ENCODE data around the gene TEKT1.
A peak's percentile ranks its signal among the peaks of the same experiment; 100 is the strongest.
"Not testable (repeated sequence)": the region's sequence is repeated elsewhere in the genome, so short reads cannot be mapped to it uniquely, and the experiment has no call there.

TEKT1 gene

GRCh38 chr17:6796887-6797490 is 34.5 kb downstream of the TEKT1 start:
- Mint-ChIP-seq H3K9me3 (no peaks in the 10 kb centered on the region), H3K4me1 (no peaks in the 10 kb centered on the region), H3K27ac (no peak overlapping the region), H3K27me3 (peaks cover 14% of the 10 kb centered on the region), H3K4me3 (no peak overlapping the region), H3K36me3 (ENCODE audit: low read depth) (no peaks in the 10 kb centered on the region)
- DNase-seq (no peak), ATAC-seq (no peak)

- H3K9me3 Mint-ChIP-seq, result no peaks in the 10 kb centered on the region
- H3K27ac Mint-ChIP-seq, result no peak overlapping the region
Observed at GRCh38 chr17:6796017-6796886, 35.3 kb downstream of the TEKT1 start.

GRCh38 chr17:6793748-6794493 is 37.6 kb downstream of the TEKT1 start:
- no peaks in the 10 kb centered on the region for H3K4me1 Mint-ChIP-seq
- DNase-seq (no peak), ATAC-seq (no peak)
- no peak overlapping the region for H3K27ac Mint-ChIP-seq
- H3K36me3 Mint-ChIP-seq (ENCODE audit: low read depth), result no peaks in the 10 kb centered on the region
- H3K9me3 Mint-ChIP-seq, result no peaks in the 10 kb centered on the region
- no peak overlapping the region for H3K4me3 Mint-ChIP-seq
- peaks cover 24% of the 10 kb centered on the region for H3K27me3 Mint-ChIP-seq

More at GRCh38 chr17:6796017-6796886, 35.3 kb downstream of the TEKT1 start:
- Mint-ChIP-seq H3K36me3 (ENCODE audit: low read depth) (no peaks in the 10 kb centered on the region), H3K4me1 (no peaks in the 10 kb centered on the region), H3K27me3 (peaks cover 14% of the 10 kb centered on the region), H3K4me3 (no peak overlapping the region)
- DNase-seq (no peak), ATAC-seq (no peak)

- Mint-ChIP-seq H3K4me3 (no peak overlapping the region), H3K36me3 (ENCODE audit: low read depth) (peaks cover 2% of the 10 kb centered on the region), H3K9me3 (peaks cover 13% of the 10 kb centered on the region), H3K4me1 (no peaks in the 10 kb centered on the region), H3K27ac (no peak overlapping the region), H3K27me3 (peaks cover 58% of the 10 kb centered on the region)
- no peak for ATAC-seq
- DNase-seq, result no peak
Observed at GRCh38 chr17:6789146-6789545, 42.4 kb downstream of the TEKT1 start.

DNA sequence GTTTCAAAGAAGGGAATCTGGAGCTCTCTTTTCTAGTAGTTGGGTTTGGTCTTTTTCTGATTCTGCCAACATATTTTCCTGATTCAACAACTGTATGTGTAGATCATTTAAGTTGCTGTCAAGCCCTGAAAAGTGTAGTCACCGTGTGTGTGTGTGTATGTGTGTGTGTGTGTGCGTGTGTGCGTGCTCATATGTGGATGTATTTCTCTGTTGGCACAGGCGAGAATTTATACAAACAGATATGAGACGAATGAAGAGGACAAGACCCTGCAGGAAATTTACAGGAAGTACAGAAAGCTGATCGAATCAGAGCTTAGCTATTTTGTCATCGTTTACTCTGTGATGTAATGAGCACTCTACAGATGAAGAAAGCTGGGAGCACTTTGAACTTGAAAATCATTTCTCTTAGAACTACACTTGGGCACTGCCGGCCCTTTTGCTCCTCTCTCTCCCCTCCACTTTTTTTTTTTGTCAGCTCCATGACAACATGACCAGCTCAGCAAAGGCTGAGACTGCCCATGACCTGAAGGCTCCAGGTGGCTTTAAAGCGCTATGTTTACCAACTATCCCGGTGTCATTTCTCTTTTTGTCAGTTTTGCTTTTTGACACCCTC is 44.3 kb downstream of the TEKT1 start:
- Mint-ChIP-seq H3K4me3 (no peak overlapping the region), H3K4me1 (no peaks in the 10 kb centered on the region), H3K9me3 (peaks cover 28% of the 10 kb centered on the region), H3K27me3 (peaks cover 66% of the 10 kb centered on the region), H3K27ac (no peak overlapping the region), H3K36me3 (ENCODE audit: low read depth) (peaks cover 4% of the 10 kb centered on the region)
- no peak for DNase-seq
- no peak for ATAC-seq

DNA sequence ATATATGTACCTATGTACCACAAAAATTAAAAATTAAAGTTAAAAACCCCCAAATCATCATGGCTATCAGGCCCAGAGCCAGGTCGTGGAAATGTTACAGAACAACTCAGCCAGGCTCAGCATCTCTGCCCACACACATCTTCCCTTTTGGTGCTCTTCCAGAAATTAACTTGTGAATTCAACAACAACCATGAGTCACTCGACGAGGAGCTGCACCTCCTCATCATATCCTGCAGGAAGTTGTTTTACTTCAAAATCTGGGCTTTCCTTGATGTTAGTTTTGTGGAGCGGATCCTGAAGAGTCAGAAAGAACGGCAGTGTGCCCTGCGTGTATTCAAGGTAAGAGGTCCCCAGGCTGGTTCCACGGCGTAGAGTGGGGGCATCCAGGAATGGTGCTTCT is 44.9 kb downstream of the TEKT1 start:
- Mint-ChIP-seq H3K9me3 (peaks cover 28% of the 10 kb centered on the region), H3K4me3 (no peak overlapping the region), H3K36me3 (ENCODE audit: low read depth) (peaks cover 4% of the 10 kb centered on the region), H3K27me3 (peaks cover 69% of the 10 kb centered on the region), H3K27ac (no peak overlapping the region), H3K4me1 (no peaks in the 10 kb centered on the region)
- no peak for ATAC-seq
- no peak for DNase-seq

DNA sequence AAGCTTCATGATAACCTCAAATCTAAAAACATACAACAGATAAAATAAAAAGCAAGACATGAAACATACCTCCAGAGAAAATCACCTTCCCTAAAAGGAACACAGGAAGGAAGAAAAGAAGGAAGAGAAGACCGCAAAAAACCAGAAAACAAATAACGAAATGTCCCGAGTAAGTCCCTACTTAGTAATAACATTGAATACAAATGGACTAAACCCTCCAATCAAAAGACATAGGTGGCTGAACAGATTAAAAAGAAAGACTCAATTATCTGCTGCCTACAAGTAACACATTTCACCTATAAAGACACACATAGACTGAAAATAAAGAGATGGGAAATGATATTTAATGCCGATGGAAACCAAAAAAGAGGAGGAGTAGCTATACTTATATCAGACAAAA is 49.3 kb downstream of the TEKT1 start:
- ATAC-seq (no peak), DNase-seq (no peak)
- no peak overlapping the region for H3K27ac Mint-ChIP-seq
- H3K36me3 Mint-ChIP-seq (ENCODE audit: low read depth), result peaks cover 4% of the 10 kb centered on the region
- H3K27me3 Mint-ChIP-seq, result peaks cover 76% of the 10 kb centered on the region
- peaks cover 2% of the 10 kb centered on the region for H3K4me1 Mint-ChIP-seq
- peaks cover 28% of the 10 kb centered on the region for H3K9me3 Mint-ChIP-seq
- no peak overlapping the region for H3K4me3 Mint-ChIP-seq

DNA sequence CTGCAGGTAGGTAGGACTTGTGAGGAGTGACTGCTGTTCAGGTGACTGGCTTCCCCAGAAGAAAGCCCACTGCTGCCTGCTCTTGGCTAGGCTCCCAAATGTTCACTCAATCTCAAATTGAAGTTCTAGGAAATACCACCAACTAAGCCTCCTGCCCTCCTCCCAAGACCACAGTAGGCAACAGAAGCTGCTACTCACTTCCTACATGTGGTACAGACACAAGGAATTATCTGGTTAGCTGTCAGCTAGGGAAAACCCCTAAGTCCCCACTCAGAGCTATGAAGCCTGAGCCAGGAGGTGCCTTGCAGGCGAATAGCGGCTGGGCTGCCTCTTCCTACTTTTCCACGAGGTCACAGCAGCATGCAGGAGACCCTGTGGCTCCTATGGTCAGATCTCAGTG is 50.6 kb downstream of the TEKT1 start:
- no peak overlapping the region for H3K27ac Mint-ChIP-seq
- H3K9me3 Mint-ChIP-seq, result peaks cover 24% of the 10 kb centered on the region
- DNase-seq, result no peak
- H3K4me3 Mint-ChIP-seq, result no peak overlapping the region
- peaks cover 2% of the 10 kb centered on the region for H3K36me3 Mint-ChIP-seq (ENCODE audit: low read depth)
- peaks cover 70% of the 10 kb centered on the region for H3K27me3 Mint-ChIP-seq
- ATAC-seq, result peak; percentile 84
- peaks cover 4% of the 10 kb centered on the region for H3K4me1 Mint-ChIP-seq

- peaks cover 16% of the 10 kb centered on the region for H3K9me3 Mint-ChIP-seq
- H3K36me3 Mint-ChIP-seq (ENCODE audit: low read depth), result peaks cover 2% of the 10 kb centered on the region
- ATAC-seq, result no peak
- no peak for DNase-seq
- H3K4me3 Mint-ChIP-seq, result no peak overlapping the region
- peaks cover 4% of the 10 kb centered on the region for H3K4me1 Mint-ChIP-seq
- peaks cover 67% of the 10 kb centered on the region for H3K27me3 Mint-ChIP-seq
- no peak overlapping the region for H3K27ac Mint-ChIP-seq
Observed at GRCh38 chr17:6780001-6780400, 51.5 kb downstream of the TEKT1 start.

DNA sequence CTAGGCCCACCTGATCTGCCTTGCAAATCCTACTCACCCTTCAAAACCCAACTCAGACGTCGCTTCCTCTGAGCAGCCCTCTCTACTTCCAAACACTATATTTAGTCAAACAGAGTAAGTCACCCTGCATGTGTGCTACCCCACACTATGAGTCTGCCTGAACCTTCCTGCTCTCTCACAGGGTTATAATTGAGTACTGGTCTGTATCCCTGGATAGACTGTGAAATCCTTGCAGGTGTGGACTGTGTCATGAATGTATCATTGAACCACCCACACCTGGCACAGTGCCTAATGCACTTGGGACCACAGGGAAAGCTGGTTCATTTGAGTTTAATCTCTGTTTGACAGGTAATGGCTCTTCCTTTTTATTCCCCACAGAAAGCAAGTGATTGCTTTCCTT is 52.1 kb downstream of the TEKT1 start:
- H3K4me1 Mint-ChIP-seq, result peaks cover 4% of the 10 kb centered on the region
- peaks cover 4% of the 10 kb centered on the region for H3K36me3 Mint-ChIP-seq (ENCODE audit: low read depth)
- no peak overlapping the region for H3K4me3 Mint-ChIP-seq
- peaks cover 18% of the 10 kb centered on the region for H3K9me3 Mint-ChIP-seq
- ATAC-seq (no peak), DNase-seq (no peak)
- H3K27me3 Mint-ChIP-seq, result peaks cover 65% of the 10 kb centered on the region
- H3K27ac Mint-ChIP-seq, result no peak overlapping the region

DNA sequence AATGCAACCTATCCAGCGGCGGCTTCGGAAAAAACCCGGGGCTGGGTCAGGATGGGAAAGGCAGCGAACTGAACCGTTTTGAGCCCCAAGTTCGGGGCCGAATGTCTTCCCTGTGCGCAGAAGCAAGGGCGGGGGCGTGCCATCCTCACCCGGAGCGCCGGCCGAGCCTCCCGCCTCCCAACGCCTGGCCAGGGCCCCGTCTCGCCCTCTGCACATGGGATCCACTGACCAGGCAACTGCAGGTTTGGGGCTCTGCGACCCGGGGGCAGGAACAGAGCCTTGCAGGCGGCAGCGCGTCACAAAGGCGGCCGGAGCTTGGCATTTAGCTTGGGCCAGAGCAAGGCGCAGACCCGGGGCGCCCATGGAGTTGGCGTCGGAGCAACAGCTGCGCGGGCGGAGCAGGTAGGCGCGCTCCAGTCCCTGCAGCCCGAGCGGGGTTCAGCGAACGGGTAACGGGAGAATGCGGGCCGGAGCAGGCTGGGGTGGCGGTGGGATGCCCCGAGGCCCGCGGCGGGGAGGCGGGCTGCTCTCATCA is 55.6 kb downstream of the TEKT1 start, which contains the start of gene FBXO39:
FBXO39 (plus strand) TSS at position 345 of the 535 bp plus-strand sequence. CDS start 3,654 bp downstream, outside the sequence.
- no peak for DNase-seq
- Mint-ChIP-seq H3K9me3 (peaks cover 32% of the 10 kb centered on the region), H3K36me3 (ENCODE audit: low read depth) (peaks cover 34% of the 10 kb centered on the region), H3K4me1 (peaks cover 2% of the 10 kb centered on the region), H3K27ac (no peak within 1 kb of the TSS), H3K27me3 (peaks cover 37% of the 10 kb centered on the region), H3K4me3 (no peak within 1 kb of the TSS)
- no peak for ATAC-seq

- H3K4me1 Mint-ChIP-seq, DNase-seq, ATAC-seq, H3K4me3 Mint-ChIP-seq, H3K27ac Mint-ChIP-seq: not testable (repeated sequence)
- peaks cover 34% of the 10 kb centered on the region for H3K27me3 Mint-ChIP-seq
- peaks cover 35% of the 10 kb centered on the region for H3K9me3 Mint-ChIP-seq
- H3K36me3 Mint-ChIP-seq (ENCODE audit: low read depth), result peaks cover 45% of the 10 kb centered on the region
Observed at GRCh38 chr17:6774906-6775305, 56.6 kb downstream of the TEKT1 start.

- H3K36me3 Mint-ChIP-seq (ENCODE audit: low read depth), result peaks cover 72% of the 10 kb centered on the region
Observed at GRCh38 chr17:6772016-6772415, 59.5 kb downstream of the TEKT1 start.

DNA sequence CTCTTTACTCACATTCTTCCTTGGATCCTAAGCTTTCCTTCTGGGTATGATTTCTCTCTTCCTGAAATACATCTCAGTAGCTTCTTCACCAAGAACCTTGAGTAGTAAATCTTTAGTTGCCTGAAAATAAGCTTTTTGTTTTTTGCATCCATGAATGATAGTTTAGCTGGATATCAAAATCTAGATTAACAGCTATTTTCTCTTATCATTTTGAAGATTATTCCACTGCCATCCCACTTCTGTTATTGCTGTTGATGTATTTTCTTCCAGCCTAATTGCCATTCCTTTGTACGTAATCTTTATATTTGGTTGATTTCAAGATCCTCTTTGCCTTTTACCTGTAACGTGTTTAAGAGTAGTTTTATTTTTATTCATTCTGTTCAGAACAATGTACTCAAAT is 63.1 kb downstream of the TEKT1 start:
- DNase-seq (no peak), ATAC-seq (no peak)
- no peak overlapping the region for H3K27ac Mint-ChIP-seq
- H3K4me1 Mint-ChIP-seq, result no peaks in the 10 kb centered on the region
- H3K4me3 Mint-ChIP-seq, result no peak overlapping the region
- peaks cover 63% of the 10 kb centered on the region for H3K9me3 Mint-ChIP-seq
- H3K27me3 Mint-ChIP-seq, result no peaks in the 10 kb centered on the region
- H3K36me3 Mint-ChIP-seq (ENCODE audit: low read depth), result peaks cover 93% of the 10 kb centered on the region

More at GRCh38 chr17:6772016-6772415, 59.5 kb downstream of the TEKT1 start:
- Mint-ChIP-seq H3K4me1 (peaks cover 2% of the 10 kb centered on the region), H3K27ac (no peak overlapping the region), H3K4me3 (no peak overlapping the region), H3K27me3 (peaks cover 13% of the 10 kb centered on the region), H3K9me3 (peaks cover 63% of the 10 kb centered on the region)
- DNase-seq, result no peak
- ATAC-seq, result no peak
